GM18508 (cell line): Measurements from ENCODE around the gene C1orf159.

Source experiments
- ATAC-seq: cut with Tn5 transposase; IDR thresholded peaks from one replicate; pipeline ENCODE4 v1.9.1; 2021; ENCODE audit warnings: moderate number of reproducible peaks; ENCODE audit not compliant: insufficient read depth, unreplicated experiment

C1orf159 gene

GRCh38 chr1:1132956-1133750 is 17.3 kb upstream of the C1orf159 start:
- ATAC-seq = no peak

- no peak for ATAC-seq
Observed at GRCh38 chr1:1132042-1132950, 16.4 kb upstream of the C1orf159 start.

DNA sequence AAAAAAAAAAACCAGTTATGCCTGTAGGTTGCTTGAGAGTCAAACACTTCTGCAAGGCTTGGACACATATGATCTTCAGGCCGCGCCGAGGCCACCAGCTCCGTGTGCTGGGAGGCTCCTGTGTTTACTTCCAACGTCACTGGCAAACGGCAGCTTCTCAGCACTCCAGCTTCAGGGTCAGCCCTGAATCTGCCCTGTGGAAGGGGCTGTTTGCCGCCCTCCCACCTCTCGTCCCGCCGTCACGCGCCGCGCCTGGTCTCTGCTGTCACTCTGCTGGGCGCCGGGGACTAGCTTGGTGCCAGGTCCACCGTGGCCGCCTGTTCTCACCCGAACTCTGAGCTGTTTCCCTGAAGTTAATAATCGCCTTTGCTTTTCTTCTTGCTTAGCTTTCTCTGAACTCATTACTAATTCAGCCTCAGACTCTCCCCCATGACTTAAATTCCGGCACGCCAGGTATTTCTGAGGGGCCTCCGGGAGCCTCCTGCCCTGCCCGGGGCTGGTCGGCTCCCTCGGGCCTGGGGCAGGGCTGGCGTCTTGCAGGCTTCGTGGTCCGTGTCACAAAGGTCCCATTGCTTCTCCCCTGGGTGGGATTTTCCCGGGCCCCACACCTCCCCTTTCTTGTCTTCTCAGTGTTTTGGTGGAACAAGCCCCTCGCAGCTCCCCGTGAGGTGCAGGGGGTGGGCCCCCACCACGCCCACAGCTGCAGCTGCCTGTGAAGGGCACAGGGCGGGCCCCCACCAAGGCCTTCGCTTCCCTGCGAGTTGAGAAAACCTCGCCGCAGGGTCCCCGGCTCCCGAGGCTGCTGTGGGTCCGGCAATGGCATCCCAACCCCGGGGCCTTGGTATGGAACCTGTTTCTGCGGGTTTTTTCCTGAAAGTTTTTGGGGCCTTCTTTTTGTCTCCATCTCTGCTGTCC is 14.6 kb upstream of the C1orf159 start:
- ATAC-seq = no peak

GRCh38 chr1:1129381-1129821 is 13.5 kb upstream of the C1orf159 start:
- no peak for ATAC-seq

DNA sequence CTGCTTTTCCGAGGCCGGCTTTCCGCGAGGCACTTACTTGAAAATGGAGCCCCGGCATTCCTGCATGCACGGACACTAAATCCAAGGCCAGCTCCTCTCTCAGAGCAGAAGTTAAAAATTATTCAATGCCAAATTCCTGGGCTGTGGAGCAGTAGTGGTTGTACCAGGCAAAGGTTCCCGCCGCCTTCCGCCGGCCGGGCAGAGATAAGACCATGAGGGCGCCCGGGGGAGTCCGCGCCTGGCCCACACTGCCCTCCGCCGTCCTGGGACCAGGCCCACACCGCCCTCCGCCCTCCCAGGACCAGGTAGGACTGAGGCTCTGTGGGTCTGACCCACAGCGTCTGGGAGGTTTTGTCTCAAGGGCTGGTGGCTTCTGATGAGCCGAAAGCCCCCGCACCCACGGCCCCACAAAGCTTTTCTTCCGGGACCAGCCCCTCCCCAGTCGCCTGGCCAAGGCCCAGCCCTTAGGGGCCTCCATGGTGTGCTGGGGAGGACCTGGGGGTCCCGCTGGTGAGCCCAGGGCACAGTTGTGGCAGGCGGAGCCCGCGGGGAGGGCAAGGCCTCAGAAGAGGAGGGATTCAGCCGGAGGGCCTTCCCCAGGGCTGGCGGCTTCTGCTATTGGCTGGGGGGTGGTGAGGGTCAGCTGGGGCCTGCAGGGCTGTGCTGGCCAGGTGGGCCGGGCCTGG is 12.7 kb upstream of the C1orf159 start:
- no peak for ATAC-seq

DNA sequence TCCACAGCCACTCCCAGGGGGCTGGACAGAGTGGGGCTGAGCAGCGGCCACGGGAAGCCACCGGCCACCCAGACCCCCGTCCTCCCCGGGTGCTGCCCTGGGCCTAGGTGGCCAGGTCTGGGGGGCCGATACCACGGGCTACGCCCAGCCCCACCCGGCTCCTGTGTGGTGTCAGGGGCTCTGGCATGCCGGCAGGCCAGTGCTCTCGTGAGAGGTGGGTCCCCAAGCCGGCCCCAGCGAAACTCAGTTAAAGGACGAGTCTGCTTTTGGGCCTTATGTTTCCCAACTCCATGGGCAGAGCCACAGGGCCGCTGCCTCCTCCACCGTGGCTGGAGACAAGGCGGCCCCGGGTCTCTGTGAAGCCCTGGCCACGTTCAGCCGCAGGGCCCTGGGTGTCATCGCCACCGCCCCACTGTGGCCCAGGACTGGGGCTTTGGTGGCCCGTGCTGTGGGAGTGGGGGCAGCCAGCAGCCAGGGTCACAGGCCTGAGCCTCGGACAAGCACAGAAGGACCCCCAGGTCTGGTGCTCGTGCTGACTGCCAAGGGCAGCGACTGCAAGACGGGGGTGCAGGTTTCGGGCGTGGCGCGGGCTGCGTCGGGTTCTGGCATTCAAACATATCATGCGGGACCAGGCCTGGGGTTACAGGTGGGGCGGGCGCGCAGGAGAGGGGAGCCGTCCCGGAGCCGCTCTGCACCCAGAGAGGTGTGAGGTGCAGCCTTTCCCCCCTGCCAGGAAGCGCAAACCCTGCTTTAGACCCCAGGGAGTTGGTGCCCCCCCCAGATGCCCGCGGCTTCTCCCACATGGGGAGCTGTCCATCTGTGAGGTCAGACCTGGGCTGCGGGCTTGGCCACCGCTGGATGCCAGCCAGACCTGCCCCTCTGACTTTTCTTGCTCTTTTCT is 11.9 kb upstream of the C1orf159 start:
- no peak for ATAC-seq

- no peak for ATAC-seq
Observed at GRCh38 chr1:1125945-1126344, 10.1 kb upstream of the C1orf159 start.

DNA sequence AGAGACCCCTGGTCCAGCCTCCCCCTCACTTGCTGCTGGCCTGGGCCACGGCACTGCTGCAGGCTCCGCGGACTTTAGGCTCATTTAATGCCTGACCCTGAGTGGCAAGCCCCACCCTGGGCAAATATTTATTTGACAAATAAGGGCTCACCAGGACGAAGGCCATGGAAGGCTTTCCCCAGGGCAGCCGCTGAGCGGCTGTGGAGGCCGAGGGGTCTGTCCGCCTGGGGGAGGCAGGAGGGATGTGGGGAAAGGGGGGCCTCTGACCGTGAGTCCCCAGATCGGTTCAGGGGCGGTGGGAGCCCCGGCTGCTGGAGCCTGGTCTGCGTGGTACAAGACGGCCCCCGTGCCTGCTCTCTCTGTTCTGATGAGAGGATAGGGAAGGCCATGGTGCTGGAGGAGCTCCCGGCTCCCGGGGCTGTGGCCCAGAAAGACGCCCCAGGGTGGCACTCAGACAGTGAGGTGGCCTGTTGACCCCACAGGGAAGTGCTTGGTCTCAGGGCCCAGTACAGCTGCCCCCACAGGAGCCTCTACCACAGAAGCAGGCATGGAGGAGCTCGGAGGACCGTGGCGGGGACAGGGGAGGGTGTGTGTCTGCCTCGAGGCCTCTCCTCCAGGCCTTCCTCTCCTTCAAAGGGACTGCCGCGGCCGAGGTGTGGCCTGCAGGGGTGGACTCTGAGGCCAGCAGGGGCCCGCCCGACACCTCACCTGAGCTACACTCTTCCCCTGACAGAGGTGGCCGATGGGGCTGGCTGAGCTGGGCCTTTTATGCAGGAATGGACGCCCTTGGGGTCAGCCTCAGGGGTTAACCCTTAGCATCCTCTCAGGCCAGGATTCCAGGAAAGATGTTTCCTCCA is 9.1 kb upstream of the C1orf159 start:
- no peak for ATAC-seq

- ATAC-seq = no peak
Observed at GRCh38 chr1:1124508-1124785, 8.6 kb upstream of the C1orf159 start.

DNA sequence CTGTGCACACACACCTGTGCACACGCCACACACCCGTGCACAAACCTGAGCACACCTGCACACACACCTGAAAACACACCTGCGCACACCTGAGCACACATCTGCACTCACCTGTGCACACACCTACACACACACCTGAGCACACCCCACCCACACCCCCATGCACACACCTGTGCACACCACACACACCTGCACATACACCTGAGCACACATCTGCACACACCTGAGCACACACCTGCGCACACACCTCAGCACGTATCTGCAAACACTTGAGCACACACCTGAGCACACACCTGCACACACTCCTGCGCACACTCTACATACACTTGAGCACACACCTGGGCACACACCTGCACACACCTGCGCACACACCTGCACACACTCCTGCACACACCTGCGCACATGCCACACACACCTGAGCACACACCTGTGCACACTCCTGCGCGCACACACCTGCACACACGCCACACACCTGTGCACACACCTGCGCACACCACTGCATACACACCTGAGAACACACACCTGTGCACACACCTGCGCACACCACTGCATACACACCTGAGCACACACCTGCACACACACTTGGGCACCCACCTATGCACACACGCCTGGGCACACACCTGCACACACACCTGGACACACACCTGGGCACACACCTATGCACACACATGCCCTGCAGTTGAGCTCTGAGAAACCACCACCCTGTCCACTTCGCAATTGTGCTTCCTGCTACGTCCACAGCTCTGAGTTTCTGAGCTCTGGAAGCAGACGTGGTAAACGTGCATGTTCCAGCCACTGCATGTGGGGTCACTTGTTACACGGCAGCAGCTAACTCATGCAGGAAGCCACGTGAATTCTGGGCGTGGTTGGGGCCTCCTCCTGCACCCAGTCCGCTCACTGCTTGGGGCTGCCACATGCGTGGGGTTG is 8.0 kb upstream of the C1orf159 start:
- ATAC-seq = no peak

DNA sequence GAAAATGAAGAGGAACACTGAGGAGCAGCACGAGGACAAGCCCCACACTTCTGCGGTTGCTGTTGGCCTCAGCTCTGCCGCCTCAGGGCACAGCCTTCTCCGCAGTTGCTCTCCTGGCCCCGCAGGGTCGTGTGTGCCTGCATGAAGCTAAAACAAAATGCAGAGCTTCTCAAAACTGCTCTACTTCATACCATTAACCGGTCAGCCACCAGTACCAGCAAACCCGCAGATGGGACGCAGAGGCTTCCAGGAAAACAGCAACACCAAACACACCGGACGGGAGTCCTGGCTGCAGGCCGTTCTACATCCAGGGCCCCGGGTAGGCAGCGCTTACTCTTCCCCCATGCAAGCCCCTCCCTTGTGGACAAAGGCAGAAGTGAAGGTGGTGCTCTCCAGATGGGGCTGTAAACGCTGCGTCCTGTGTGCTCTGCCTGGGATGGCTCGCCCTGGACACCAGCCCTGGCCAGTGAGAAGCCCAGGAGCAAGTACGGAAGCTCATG is 7.1 kb upstream of the C1orf159 start:
- no peak for ATAC-seq

GRCh38 chr1:1122078-1122811 is 6.4 kb upstream of the C1orf159 start:
- ATAC-seq = no peak

DNA sequence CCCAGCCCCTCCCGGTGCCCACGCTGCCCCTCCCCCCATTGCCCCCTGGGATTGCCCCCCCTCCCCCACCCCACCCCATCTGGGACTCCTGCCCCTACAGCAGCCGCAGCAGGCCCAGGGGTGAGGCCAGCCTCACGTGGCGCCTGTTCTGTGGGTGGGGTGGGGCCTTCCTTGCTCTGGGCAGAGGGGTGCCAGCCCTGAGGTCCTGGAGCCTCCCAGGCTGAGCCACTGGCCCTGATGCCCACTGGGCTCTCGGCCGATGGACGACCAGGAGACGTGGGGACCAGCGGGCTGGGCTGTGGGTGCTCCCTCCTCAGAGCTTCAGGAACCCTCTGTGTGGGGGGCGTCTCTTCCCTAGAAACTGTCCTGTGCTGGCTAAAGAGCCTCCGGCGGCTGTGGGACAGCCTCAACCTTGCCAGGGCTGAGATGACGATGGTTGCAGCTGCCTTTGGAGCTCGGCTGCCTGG is 5.8 kb upstream of the C1orf159 start:
- ATAC-seq = no peak

DNA sequence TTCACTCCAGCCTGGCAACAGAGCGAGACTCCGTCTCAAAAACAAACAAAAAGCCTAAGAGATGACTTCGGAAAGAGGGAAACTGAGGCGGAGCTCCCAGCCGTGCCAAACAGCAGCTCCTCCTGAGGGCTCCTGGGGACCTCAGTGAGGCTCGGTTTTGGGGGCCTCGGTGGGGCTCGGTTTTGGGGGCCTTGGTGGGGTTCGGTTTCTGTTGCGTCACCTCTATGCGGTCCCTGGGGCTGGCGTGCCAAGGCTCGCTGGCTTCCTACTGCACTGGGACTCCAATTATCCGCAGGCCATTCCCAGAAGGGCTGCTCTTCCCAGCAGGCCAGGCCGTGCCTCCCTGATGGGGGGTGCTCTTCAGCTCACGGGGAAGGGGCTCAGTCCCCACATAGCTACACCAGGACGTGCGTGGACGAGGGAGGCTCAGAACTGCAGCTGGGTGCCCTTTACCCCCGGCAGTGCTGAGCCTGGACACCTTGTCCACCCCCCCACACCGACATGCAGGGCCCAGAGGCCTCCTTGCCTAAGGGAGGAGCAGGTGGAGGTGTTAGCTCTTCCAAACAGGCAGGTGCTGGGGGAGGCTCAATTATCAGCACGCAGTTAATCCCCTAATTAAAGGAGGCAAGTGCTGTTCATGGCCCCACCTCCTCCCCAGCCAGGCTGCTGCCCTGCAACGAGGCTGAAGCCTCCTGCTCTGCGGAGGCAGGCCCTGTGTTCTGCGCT is 5.1 kb upstream of the C1orf159 start:
- no peak for ATAC-seq

GRCh38 chr1:1120096-1120495 is 4.2 kb upstream of the C1orf159 start:
- ATAC-seq = no peak
